HepG2 (cell line): ENCODE data around the gene TOMM22. TPM values are rescaled to one million over a fixed set of nuclear protein-coding genes. Genes with fewer than 3 reads are reported as not detected.

Experiments
- FOXO1 ChIP-seq: sonication (generic); formaldehyde crosslinking; IDR thresholded peaks from 2 replicates; pipeline ENCODE4 v1.4.0; 2020; ENCODE audit warnings: missing genetic modification reagents
- HNF4G ChIP-seq, 2 experiments: sonication (generic) in 1 of 2; formaldehyde crosslinking in 1 of 2; IDR thresholded peaks; 2 replicates each; pipeline versions ENCODE4 v1.4.0 to v1.6.1; 2011 to 2020; ENCODE audit warnings: borderline replicate concordance in 2 of 2, low read depth in 2 of 2, mild to moderate bottlenecking in 2 of 2, low read length in 1 of 2, missing genetic modification reagents in 1 of 2, moderate library complexity in 1 of 2
- HNRNPLL ChIP-seq: fragments of 200-400 bp; formaldehyde crosslinking; IDR thresholded peaks from 2 replicates; pipeline ENCODE4 v1.6.1; 2017; ENCODE audit warnings: mild to moderate bottlenecking, low read depth, low read length; ENCODE audit not compliant: poor library complexity, severe bottlenecking
- JDP2 ChIP-seq: sonication (generic); formaldehyde crosslinking; IDR thresholded peaks from 2 replicates; pipeline ENCODE4 v1.8.1; 2022; ENCODE audit warnings: missing genetic modification reagents, borderline replicate concordance
- NFATC3 ChIP-seq: sonication (generic); formaldehyde crosslinking; IDR thresholded peaks from 2 replicates; pipeline ENCODE4 v1.5.1; 2020; ENCODE audit warnings: mild to moderate bottlenecking, missing genetic modification reagents
- NR3C1 ChIP-seq: sonication (generic); formaldehyde crosslinking; IDR thresholded peaks from 2 replicates; pipeline ENCODE4 v1.4.0; 2020; ENCODE audit warnings: missing genetic modification reagents
- RXRA ChIP-seq: sonication (generic); formaldehyde crosslinking; IDR thresholded peaks from 2 replicates; pipeline ENCODE4 v1.5.1; 2020; ENCODE audit warnings: missing genetic modification reagents
- SMARCE1 ChIP-seq: fragments of 450-650 bp; IDR thresholded peaks from 2 replicates; pipeline ENCODE4 v1.6.1; 2017; ENCODE audit warnings: borderline replicate concordance
- SMYD3 ChIP-seq: sonication (generic); formaldehyde crosslinking; IDR thresholded peaks from 2 replicates; pipeline ENCODE4 v1.8.1; 2023; ENCODE audit warnings: mild to moderate bottlenecking, missing genetic modification reagents
- TBP ChIP-seq: sonication (generic); formaldehyde crosslinking; IDR thresholded peaks from 2 replicates; pipeline ENCODE4 v1.5.0; 2020; ENCODE audit warnings: missing genetic modification reagents
- TBX2 ChIP-seq: sonication (generic); formaldehyde crosslinking; IDR thresholded peaks from 2 replicates; pipeline ENCODE4 v1.5.0; 2020; ENCODE audit warnings: missing genetic modification reagents, mild to moderate bottlenecking, borderline replicate concordance
- ZNF17 ChIP-seq: sonication (generic); formaldehyde crosslinking; IDR thresholded peaks from 2 replicates; pipeline ENCODE4 v1.5.0; 2020; ENCODE audit warnings: mild to moderate bottlenecking, missing genetic modification reagents
- ZNF260 ChIP-seq: sonication (generic); formaldehyde crosslinking; IDR thresholded peaks from 2 replicates; pipeline ENCODE4 v1.4.0; 2020; ENCODE audit warnings: missing genetic modification reagents, low read depth, mild to moderate bottlenecking, borderline replicate concordance
- ZNF431 ChIP-seq: sonication (generic); formaldehyde crosslinking; IDR thresholded peaks from 2 replicates; pipeline ENCODE4 v1.9.0; 2022; ENCODE audit warnings: missing genetic modification reagents, low read depth, mild to moderate bottlenecking, borderline replicate concordance
- ZNF839 ChIP-seq: sonication (generic); formaldehyde crosslinking; IDR thresholded peaks from 2 replicates; pipeline ENCODE4 v1.4.0; 2020; ENCODE audit warnings: missing genetic modification reagents, mild to moderate bottlenecking, borderline replicate concordance
- ZNF841 ChIP-seq: sonication (generic); formaldehyde crosslinking; IDR thresholded peaks from 2 replicates; pipeline ENCODE4 v1.8.1; 2023; ENCODE audit warnings: missing genetic modification reagents, borderline replicate concordance
- ZSCAN31 ChIP-seq: sonication (generic); formaldehyde crosslinking; IDR thresholded peaks from 2 replicates; pipeline ENCODE4 v1.5.0; 2020; ENCODE audit warnings: low read depth, mild to moderate bottlenecking, missing genetic modification reagents
- polyA plus RNA-seq, 8 experiments: library from polyadenylated mRNA; depleted of rRNA in 3 of 8; stranded (reverse) in 7 of 8; unstranded in 1 of 8; fragments of >200 nt; fragmentation: Illumina TruSeq in 4 of 8; extraction: Trizol in 4 of 8; gene quantifications; 2 replicates each; pipeline versions ENCODE4 v1.2.1 to v1.2.3, GENCODE V29; 2011 to 2016; ENCODE audit warnings: low read depth in 4 of 8, missing spikeins in 1 of 8, mixed read lengths in 1 of 8; ENCODE audit not compliant: insufficient read depth in 1 of 8
- total RNA-seq, 5 experiments: library from RNA; depleted of rRNA; stranded (reverse); fragments of >200 nt; fragmentation: Illumina TruSeq; extraction: Trizol; gene quantifications; 2 replicates each; pipeline ENCODE4 v1.2.3, GENCODE V29; 2016; ENCODE audit warnings: low read depth in 1 of 5
- TF ChIP-seq, protein P1 (sequence below): sonication (generic); formaldehyde crosslinking; IDR thresholded peaks from 2 replicates; pipeline ENCODE4 v1.4.0; 2020; ENCODE audit warnings: missing genetic modification reagents, mild to moderate bottlenecking, borderline replicate concordance
- TF ChIP-seq, protein P2 (sequence below), 2 experiments: sonication (generic) in 1 of 2; formaldehyde crosslinking in 1 of 2; IDR thresholded peaks; 2 replicates each; pipeline versions ENCODE4 v1.4.0 to v1.6.1; 2018 to 2020; ENCODE audit warnings: missing genetic modification reagents in 2 of 2, borderline replicate concordance in 1 of 2, low read depth in 1 of 2, mild to moderate bottlenecking in 1 of 2, missing biosample characterization in 1 of 2
- TF ChIP-seq, protein P3 (sequence below): IDR thresholded peaks from 2 replicates; pipeline ENCODE4 v1.6.1; 2012; ENCODE audit warnings: low read depth, low read length, improper control_type of control experiment
- TF ChIP-seq, protein P4 (sequence below): sonication (generic); formaldehyde crosslinking; IDR thresholded peaks from 2 replicates; pipeline ENCODE4 v1.8.0; 2022; ENCODE audit warnings: missing genetic modification reagents, mild to moderate bottlenecking, moderate library complexity, borderline replicate concordance

TOMM22 gene
- total and polyA plus RNA-seq, 2 of the 13 experiments (the other 11 are each of a cell fraction or from before 2014, with no cell fraction given), result 46.9 to 118 TPM

DNA sequence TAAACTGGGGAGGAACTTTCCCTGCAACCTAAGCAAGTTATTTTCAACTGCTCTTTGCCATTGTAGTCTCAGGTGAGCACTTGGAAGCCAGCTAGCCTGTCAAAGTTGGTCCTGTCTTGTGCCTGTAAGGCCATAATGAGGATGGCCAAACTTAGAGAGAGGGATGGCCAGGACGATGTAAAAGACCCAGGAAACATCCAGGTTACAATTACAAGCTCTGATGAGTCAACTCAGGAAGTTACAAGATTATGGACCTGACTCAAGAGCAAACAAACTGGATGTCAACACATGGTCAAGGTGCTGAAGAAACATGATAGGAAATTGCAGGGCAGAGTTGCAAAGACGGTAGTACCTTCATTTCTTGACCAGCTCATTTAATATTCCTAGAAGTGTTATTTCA is 25.6 kb downstream of the TOMM22 start (continued):
- TF ChIP-seq ZNF839 (CRISPR knock-in tag) (no peak), NR3C1 (CRISPR knock-in tag) (no peak), ZNF841 (no peak), NFATC3 (CRISPR knock-in tag) (no peak), SMYD3 (CRISPR knock-in tag) (no peak), FOXO1 (CRISPR knock-in tag) (peak; percentile 81), ZNF431 (CRISPR knock-in tag) (no peak), JDP2 (CRISPR knock-in tag) (no peak), TBP (no peak), SMARCE1 (no peak), ZNF260 (no peak), TBX2 (CRISPR knock-in tag) (0 out of 2 replicates have a peak, but pooled peaks have one; percentile 47), ZNF17 (CRISPR knock-in tag) (no peak), RXRA (CRISPR knock-in tag) (no peak; the same call in 1 of the 2 replicates), HNF4G (IDR thresholded peaks at IDR 0.05; ENCODE audit: borderline replicate concordance, low read depth, low read length) (peak; percentile 25; the same call in 1 of the 2 replicates), HNF4G (CRISPR knock-in tag; IDR thresholded peaks at IDR 0.05; ENCODE audit: borderline replicate concordance, low read depth) (no peak), HNRNPLL (no peak), ZSCAN31 (no peak)
- TF ChIP-seq, protein P1, sequence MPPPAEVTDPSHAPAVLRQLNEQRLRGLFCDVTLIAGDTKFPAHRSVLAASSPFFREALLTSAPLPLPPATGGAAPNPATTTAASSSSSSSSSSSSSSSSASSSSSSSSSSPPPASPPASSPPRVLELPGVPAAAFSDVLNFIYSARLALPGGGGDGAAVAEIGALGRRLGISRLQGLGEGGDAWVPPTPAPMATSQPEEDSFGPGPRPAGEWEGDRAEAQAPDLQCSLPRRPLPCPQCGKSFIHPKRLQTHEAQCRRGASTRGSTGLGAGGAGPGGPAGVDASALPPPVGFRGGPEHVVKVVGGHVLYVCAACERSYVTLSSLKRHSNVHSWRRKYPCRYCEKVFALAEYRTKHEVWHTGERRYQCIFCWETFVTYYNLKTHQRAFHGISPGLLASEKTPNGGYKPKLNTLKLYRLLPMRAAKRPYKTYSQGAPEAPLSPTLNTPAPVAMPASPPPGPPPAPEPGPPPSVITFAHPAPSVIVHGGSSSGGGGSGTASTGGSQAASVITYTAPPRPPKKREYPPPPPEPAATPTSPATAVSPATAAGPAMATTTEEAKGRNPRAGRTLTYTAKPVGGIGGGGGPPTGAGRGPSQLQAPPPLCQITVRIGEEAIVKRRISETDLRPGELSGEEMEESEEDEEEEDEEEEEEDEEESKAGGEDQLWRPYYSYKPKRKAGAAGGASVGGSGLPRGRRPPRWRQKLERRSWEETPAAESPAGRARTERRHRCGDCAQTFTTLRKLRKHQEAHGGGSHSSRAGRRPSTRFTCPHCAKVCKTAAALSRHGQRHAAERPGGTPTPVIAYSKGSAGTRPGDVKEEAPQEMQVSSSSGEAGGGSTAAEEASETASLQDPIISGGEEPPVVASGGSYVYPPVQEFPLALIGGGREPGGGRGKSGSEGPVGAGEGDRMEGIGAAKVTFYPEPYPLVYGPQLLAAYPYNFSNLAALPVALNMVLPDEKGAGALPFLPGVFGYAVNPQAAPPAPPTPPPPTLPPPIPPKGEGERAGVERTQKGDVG, result no peak
- TF ChIP-seq, protein P2, sequence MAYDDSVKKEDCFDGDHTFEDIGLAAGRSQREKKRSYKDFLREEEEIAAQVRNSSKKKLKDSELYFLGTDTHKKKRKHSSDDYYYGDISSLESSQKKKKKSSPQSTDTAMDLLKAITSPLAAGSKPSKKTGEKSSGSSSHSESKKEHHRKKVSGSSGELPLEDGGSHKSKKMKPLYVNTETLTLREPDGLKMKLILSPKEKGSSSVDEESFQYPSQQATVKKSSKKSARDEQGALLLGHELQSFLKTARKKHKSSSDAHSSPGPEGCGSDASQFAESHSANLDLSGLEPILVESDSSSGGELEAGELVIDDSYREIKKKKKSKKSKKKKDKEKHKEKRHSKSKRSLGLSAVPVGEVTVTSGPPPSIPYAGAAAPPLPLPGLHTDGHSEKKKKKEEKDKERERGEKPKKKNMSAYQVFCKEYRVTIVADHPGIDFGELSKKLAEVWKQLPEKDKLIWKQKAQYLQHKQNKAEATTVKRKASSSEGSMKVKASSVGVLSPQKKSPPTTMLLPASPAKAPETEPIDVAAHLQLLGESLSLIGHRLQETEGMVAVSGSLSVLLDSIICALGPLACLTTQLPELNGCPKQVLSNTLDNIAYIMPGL (CRISPR knock-in tag; IDR thresholded peaks at IDR 0.05; ENCODE audit: borderline replicate concordance in 1 of 2, low read depth in 1 of 2), result peak in 1 of 2 experiments; percentile 49; a peak in 1 of 4 replicates
- TF ChIP-seq, protein P3, sequence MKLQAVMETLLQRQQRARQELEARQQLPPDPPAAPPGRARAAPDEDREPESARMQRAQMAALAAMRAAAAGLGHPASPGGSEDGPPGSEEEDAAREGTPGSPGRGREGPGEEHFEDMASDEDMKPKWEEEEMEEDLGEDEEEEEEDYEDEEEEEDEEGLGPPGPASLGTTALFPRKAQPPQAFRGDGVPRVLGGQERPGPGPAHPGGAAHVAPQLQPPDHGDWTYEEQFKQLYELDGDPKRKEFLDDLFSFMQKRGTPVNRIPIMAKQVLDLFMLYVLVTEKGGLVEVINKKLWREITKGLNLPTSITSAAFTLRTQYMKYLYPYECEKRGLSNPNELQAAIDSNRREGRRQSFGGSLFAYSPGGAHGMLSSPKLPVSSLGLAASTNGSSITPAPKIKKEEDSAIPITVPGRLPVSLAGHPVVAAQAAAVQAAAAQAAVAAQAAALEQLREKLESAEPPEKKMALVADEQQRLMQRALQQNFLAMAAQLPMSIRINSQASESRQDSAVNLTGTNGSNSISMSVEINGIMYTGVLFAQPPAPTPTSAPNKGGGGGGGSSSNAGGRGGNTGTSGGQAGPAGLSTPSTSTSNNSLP, result no peak
- TF ChIP-seq, protein P4, sequence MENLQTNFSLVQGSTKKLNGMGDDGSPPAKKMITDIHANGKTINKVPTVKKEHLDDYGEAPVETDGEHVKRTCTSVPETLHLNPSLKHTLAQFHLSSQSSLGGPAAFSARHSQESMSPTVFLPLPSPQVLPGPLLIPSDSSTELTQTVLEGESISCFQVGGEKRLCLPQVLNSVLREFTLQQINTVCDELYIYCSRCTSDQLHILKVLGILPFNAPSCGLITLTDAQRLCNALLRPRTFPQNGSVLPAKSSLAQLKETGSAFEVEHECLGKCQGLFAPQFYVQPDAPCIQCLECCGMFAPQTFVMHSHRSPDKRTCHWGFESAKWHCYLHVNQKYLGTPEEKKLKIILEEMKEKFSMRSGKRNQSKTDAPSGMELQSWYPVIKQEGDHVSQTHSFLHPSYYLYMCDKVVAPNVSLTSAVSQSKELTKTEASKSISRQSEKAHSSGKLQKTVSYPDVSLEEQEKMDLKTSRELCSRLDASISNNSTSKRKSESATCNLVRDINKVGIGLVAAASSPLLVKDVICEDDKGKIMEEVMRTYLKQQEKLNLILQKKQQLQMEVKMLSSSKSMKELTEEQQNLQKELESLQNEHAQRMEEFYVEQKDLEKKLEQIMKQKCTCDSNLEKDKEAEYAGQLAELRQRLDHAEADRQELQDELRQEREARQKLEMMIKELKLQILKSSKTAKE, result no peak
